Measurements from ENCODE around the gene CEP350.

DNA sequence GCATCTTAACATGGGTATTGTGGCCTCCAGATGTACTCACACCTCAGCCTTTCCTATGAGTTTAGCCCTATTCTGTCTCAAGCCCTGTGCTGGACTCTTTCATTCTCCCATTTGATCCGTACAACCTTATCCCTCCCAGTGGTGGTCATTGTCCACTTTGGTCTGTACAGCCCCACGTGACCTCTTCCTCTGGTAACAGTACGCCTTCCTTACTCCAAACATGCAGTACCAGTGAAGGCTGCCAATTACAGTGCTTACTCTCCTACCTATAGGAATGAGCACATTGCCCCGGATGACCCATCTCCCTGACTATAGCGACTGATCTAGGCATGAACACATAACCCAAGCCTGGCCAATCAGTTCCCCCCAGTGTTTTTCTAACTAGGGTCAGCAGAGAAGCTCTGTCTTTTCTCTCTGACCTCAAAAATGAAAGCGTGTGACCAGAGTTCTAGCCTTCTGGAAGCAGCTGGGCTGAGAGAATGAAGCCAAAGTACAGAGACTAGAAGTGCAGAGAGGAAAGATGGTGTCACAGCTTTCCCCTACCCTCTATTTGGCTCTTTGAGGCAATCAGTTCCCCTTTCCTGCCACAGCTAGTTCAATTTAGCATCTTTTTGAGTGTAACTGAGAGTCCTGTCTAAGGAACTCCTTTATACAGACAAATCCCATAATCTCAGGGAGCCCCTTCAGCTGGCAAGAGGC lies 190.2 kb downstream of the CEP350 start:
- TF ChIP-seq, protein P1, sequence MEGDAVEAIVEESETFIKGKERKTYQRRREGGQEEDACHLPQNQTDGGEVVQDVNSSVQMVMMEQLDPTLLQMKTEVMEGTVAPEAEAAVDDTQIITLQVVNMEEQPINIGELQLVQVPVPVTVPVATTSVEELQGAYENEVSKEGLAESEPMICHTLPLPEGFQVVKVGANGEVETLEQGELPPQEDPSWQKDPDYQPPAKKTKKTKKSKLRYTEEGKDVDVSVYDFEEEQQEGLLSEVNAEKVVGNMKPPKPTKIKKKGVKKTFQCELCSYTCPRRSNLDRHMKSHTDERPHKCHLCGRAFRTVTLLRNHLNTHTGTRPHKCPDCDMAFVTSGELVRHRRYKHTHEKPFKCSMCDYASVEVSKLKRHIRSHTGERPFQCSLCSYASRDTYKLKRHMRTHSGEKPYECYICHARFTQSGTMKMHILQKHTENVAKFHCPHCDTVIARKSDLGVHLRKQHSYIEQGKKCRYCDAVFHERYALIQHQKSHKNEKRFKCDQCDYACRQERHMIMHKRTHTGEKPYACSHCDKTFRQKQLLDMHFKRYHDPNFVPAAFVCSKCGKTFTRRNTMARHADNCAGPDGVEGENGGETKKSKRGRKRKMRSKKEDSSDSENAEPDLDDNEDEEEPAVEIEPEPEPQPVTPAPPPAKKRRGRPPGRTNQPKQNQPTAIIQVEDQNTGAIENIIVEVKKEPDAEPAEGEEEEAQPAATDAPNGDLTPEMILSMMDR (IDR thresholded peaks at IDR 0.05), result no peak
- no peak for TF ChIP-seq KDM1A (IDR thresholded peaks at IDR 0.05; ENCODE audit: low read depth)
- no peak for TF ChIP-seq MAZ (IDR thresholded peaks at IDR 0.05; ENCODE audit: borderline replicate concordance, low read depth, low read length)
- TF ChIP-seq HDAC2 (IDR thresholded peaks at IDR 0.05), result no peak
- TF ChIP-seq ESRRA (IDR thresholded peaks at IDR 0.05; ENCODE audit: borderline replicate concordance, low read length), result no peak
- no peak for TF ChIP-seq BHLHE40 (IDR thresholded peaks at IDR 0.05; ENCODE audit: low read depth, low read length)

All from A549 (cell line).